Activated CD8-positive, alpha-beta T cell treated with anti-CD3 and anti-CD28 coated beads for 36 hours (primary cell): ENCODE results near the gene PITPNC1. TPM values are rescaled to one million over a fixed set of nuclear protein-coding genes. Genes with fewer than 3 reads are reported as not detected.

Experiments
- ATAC-seq: fragments of 200-7000 bp; cut with Tn5 transposase; one replicate; pipeline ENCODE4 v1.10.0; 2021; ENCODE audit warnings: mild to moderate bottlenecking, moderate library complexity
- CTCF ChIA-PET: fragments of 350-600 bp; sonication (Branson Sonifier 250); formaldehyde crosslinking; loops from one replicate; lab custom pipeline; 2021; ENCODE audit warnings: antibody characterized with exemption; lab: Charles Lee
- POLR2A ChIA-PET: fragments of 350-600 bp; sonication (Branson Sonifier 250); formaldehyde crosslinking; loops from one replicate; lab custom pipeline; 2021; ENCODE audit warnings: antibody characterized with exemption; lab: Charles Lee
- DNase-seq: peaks from one replicate; pipeline ENCODE4 v3.0.0-alpha.2; 2020
- H3K27ac Mint-ChIP-seq: one replicate; pipeline ENCODE4 v1.8.0; 2021; ENCODE audit warnings: mild to moderate bottlenecking, mixed read lengths
- H3K27me3 Mint-ChIP-seq: one replicate; pipeline ENCODE4 v1.8.0; 2021; ENCODE audit warnings: mixed read lengths
- H3K36me3 Mint-ChIP-seq: one replicate; pipeline ENCODE4 v1.8.0; 2021; ENCODE audit warnings: low read depth, mixed read lengths
- H3K4me1 Mint-ChIP-seq: one replicate; pipeline ENCODE4 v1.8.0; 2021; ENCODE audit warnings: low read depth, mixed read lengths
- H3K4me3 Mint-ChIP-seq: one replicate; pipeline ENCODE4 v1.8.0; 2021; ENCODE audit warnings: mild to moderate bottlenecking, moderate library complexity, mixed read lengths
- H3K9me3 Mint-ChIP-seq: one replicate; pipeline ENCODE4 v1.8.0; 2021; ENCODE audit warnings: mixed read lengths
- CTCF ChIP-seq: fragments of 200-600 bp; IDR thresholded peaks from one replicate; pipeline ENCODE4 v1.8.0; 2022; ENCODE audit warnings: antibody characterized with exemption, mild to moderate bottlenecking
- intact Hi-C: fragments of 100-400 bp; cut with micrococcal nuclease; formaldehyde crosslinking; loops from one replicate; pipeline ENCODE4 v1.10.0; 2022
- total RNA-seq, 2 experiments: library from RNA; stranded (reverse); gene quantifications; one replicate each; pipeline ENCODE4 v1.2.3, GENCODE V29; 2021

The PITPNC1 gene
- total RNA-seq, 2 experiments from 2014 or later: 51.8 to 56.3 TPM

- DNase-seq: no peak
- H3K36me3 Mint-ChIP-seq: peaks cover 36% of the 10 kb centered on the region
Measured at GRCh38 chr17:67655478-67656148, 278.5 kb downstream of the PITPNC1 start.

DNA sequence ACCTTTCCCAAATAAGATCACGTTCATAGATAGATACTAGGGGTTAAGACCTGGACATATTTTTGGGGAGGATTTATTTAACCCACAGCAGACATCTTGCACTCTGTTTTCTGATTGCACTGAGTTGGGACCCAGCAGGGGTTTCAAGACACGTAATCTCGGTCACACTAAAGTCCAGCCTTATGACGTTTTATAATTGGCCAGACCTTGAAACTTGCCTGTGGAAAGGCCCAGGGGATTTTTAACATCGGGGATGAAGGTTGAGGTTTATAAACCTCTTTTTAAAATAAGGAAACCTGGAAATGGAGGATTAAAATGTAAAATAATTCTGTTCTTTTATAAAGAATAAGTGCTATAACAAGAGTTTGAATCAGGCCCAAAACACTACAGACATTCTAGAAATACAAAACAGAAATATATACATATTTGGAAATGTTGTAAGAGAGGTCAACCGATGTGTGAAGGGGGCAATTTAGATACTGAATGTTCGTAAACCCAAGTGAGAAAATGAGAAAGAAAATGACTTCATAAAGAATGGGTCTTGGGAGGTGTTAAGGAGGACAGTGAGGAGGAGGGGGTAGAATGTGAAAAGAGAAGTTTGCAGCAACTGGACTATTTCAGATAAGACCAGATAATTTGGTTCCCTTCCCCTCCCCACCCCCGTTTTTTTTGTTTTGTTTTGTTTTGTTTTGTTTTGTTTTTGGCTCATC is 279.6 kb downstream of the PITPNC1 start:
- H3K27ac Mint-ChIP-seq: peak overlapping the region; percentile 17
- no peaks in the 10 kb centered on the region for H3K27me3 Mint-ChIP-seq
- DNase-seq (no peak), ATAC-seq (peak; percentile 27)
- ChIA-PET POLR2A (interaction anchor here (1.2 to 1.8 kb wide), 2 partner anchors 277 to 284 kb away, joined by 3 to 4 read pairs; no protein-coding TSS in a partner anchor), CTCF (interaction anchor here (0.9 to 1.6 kb wide), 4 partner anchors 8 to 33 kb away, joined by 3 to 5 read pairs (median 4); no protein-coding TSS in a partner anchor)
- H3K4me1 Mint-ChIP-seq: peaks cover 24% of the 10 kb centered on the region
- no peak overlapping the region for H3K4me3 Mint-ChIP-seq
- H3K36me3 Mint-ChIP-seq: peaks cover 41% of the 10 kb centered on the region
- no peak for TF ChIP-seq CTCF
- intact Hi-C loops: no loop called here
- peaks cover 23% of the 10 kb centered on the region for H3K9me3 Mint-ChIP-seq

More at GRCh38 chr17:67655478-67656148, 278.5 kb downstream of the PITPNC1 start:
- H3K4me3 Mint-ChIP-seq: no peak overlapping the region
- H3K27ac Mint-ChIP-seq: peak overlapping the region; percentile 12
- POLR2A ChIA-PET: no interaction called here
- peaks cover 20% of the 10 kb centered on the region for H3K9me3 Mint-ChIP-seq
- no peak for TF ChIP-seq CTCF
- no peak for ATAC-seq
- no peaks in the 10 kb centered on the region for H3K27me3 Mint-ChIP-seq
- H3K4me1 Mint-ChIP-seq: peaks cover 22% of the 10 kb centered on the region
- intact Hi-C loops: no loop called here
- CTCF ChIA-PET: interaction anchor here (1.5 kb wide), 1 partner anchor 281 kb away, joined by 5 read pairs; no protein-coding TSS in a partner anchor

DNA sequence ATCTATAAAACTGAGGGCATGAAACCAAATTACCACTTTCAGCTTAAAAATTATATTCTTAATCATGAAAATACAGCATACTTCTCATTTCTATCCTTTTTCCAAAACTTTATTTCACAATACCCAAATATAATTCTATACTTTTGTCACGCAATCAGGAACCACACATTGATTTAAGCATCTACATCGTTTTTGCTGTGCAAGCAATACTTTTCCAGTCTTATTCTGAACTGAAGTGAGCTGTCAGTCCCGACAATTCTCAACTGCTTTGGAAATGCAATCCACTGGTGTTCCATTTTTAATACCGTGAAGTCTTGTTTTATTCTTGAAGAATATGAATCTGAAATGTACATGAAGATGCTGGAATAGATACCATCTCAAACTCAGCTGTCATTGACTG is 280.5 kb downstream of the PITPNC1 start:
- no peak for ATAC-seq
- H3K27ac Mint-ChIP-seq: no peak overlapping the region
- H3K36me3 Mint-ChIP-seq: peaks cover 44% of the 10 kb centered on the region
- peaks cover 24% of the 10 kb centered on the region for H3K4me1 Mint-ChIP-seq
- ChIA-PET CTCF (interaction anchor here (0.8 to 1.6 kb wide), 5 partner anchors 9 to 182 kb away, joined by 3 to 5 read pairs (median 4); no protein-coding TSS in a partner anchor), POLR2A (interaction anchor here (1.2 to 1.8 kb wide), 2 partner anchors 278 to 285 kb away, joined by 3 to 4 read pairs; no protein-coding TSS in a partner anchor)
- DNase-seq: no peak
- H3K9me3 Mint-ChIP-seq: peaks cover 25% of the 10 kb centered on the region
- no peaks in the 10 kb centered on the region for H3K27me3 Mint-ChIP-seq
- intact Hi-C loops: no loop called here
- no peak overlapping the region for H3K4me3 Mint-ChIP-seq
- TF ChIP-seq CTCF: no peak

DNA sequence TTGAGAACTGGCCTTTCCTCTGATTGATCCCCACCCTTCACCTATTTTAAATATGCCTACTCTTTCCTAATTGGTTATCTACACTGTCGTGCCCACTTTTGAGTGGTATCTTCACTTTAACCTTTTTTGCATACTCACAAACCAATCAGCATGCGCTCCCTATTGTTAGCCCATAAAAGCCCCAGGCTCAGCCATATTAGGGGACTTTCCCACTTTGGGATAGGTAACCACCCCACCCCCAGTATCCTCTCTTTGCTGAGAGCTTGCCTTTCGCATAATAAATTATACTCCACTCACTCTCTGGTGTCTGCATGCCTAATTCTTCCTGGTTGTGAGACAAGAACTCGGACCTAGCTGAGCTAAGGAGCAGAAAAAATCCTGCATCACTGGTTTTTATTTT is 281.2 kb downstream of the PITPNC1 start:
- Mint-ChIP-seq H3K4me1 (peaks cover 24% of the 10 kb centered on the region), H3K27ac (no peak overlapping the region), H3K9me3 (peaks cover 26% of the 10 kb centered on the region), H3K27me3 (no peaks in the 10 kb centered on the region), H3K4me3 (no peak overlapping the region), H3K36me3 (peaks cover 47% of the 10 kb centered on the region)
- ChIA-PET POLR2A (interaction anchor here (1.2 to 1.8 kb wide), 2 partner anchors 279 to 285 kb away, joined by 3 to 4 read pairs; no protein-coding TSS in a partner anchor), CTCF (interaction anchor here (0.8 to 1.6 kb wide), 2 partner anchors 32 to 183 kb away, joined by 3 to 5 read pairs; no protein-coding TSS in a partner anchor)
- intact Hi-C loops: no loop called here
- TF ChIP-seq CTCF: no peak
- ATAC-seq: no peak
- no peak for DNase-seq
